ENCODE data around the gene CYP2D6.

DNA sequence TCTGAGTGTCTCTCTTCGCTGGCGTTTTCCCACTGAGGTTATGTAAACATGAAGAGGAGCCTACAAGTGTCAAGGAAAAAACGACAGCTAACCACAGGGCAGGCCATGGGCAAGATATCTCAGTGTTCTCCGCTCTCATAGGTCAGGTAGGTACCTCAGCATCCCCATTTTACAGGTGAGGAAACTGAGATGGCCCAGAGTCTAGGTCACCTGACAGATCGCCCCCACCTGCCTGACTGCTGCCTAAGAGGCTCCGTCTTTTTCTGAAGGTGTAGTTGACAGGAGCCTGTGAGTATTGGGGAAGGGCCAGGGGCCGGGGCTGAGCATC is 39.2 kb downstream of the CYP2D6 start:
- TF ChIP-seq, protein P1, sequence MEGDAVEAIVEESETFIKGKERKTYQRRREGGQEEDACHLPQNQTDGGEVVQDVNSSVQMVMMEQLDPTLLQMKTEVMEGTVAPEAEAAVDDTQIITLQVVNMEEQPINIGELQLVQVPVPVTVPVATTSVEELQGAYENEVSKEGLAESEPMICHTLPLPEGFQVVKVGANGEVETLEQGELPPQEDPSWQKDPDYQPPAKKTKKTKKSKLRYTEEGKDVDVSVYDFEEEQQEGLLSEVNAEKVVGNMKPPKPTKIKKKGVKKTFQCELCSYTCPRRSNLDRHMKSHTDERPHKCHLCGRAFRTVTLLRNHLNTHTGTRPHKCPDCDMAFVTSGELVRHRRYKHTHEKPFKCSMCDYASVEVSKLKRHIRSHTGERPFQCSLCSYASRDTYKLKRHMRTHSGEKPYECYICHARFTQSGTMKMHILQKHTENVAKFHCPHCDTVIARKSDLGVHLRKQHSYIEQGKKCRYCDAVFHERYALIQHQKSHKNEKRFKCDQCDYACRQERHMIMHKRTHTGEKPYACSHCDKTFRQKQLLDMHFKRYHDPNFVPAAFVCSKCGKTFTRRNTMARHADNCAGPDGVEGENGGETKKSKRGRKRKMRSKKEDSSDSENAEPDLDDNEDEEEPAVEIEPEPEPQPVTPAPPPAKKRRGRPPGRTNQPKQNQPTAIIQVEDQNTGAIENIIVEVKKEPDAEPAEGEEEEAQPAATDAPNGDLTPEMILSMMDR (IDR thresholded peaks at IDR 0.05), result no peak
- no peak for TF ChIP-seq POLR2A (IDR thresholded peaks at IDR 0.05)
